ENCODE measurements around the gene SMIM41.

DNA sequence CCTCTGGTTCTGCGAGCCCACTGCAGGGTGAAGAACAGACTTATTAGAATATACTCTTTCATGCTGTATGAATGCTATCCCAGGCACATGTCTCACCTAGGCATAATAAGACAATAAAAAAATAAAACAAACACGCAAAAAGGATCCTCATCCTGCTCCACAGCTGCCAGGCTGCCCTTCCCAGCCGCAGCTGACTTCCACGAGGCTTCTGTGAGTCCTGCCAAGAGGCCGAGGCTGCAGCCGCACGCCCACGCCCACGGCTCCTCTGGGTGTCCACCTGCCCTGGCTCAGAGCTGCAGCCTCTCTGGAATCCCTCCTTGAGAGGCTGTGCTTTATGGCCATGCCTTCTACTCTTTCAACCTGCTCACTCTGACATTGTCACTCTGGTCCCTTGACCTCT, 6.9 kb downstream of the SMIM41 start:
- TF ChIP-seq, protein P1, sequence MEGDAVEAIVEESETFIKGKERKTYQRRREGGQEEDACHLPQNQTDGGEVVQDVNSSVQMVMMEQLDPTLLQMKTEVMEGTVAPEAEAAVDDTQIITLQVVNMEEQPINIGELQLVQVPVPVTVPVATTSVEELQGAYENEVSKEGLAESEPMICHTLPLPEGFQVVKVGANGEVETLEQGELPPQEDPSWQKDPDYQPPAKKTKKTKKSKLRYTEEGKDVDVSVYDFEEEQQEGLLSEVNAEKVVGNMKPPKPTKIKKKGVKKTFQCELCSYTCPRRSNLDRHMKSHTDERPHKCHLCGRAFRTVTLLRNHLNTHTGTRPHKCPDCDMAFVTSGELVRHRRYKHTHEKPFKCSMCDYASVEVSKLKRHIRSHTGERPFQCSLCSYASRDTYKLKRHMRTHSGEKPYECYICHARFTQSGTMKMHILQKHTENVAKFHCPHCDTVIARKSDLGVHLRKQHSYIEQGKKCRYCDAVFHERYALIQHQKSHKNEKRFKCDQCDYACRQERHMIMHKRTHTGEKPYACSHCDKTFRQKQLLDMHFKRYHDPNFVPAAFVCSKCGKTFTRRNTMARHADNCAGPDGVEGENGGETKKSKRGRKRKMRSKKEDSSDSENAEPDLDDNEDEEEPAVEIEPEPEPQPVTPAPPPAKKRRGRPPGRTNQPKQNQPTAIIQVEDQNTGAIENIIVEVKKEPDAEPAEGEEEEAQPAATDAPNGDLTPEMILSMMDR (IDR thresholded peaks at IDR 0.05; ENCODE audit: poor library complexity, severe bottlenecking), result no peak
- no peak for TF ChIP-seq TAF1 (IDR thresholded peaks at IDR 0.05; ENCODE audit: low read depth)
- no peak for TF ChIP-seq EZH2 (IDR thresholded peaks at IDR 0.05; ENCODE audit: borderline replicate concordance, insufficient read depth, low read length, poor library complexity, severe bottlenecking)
- TF ChIP-seq, protein P2, sequence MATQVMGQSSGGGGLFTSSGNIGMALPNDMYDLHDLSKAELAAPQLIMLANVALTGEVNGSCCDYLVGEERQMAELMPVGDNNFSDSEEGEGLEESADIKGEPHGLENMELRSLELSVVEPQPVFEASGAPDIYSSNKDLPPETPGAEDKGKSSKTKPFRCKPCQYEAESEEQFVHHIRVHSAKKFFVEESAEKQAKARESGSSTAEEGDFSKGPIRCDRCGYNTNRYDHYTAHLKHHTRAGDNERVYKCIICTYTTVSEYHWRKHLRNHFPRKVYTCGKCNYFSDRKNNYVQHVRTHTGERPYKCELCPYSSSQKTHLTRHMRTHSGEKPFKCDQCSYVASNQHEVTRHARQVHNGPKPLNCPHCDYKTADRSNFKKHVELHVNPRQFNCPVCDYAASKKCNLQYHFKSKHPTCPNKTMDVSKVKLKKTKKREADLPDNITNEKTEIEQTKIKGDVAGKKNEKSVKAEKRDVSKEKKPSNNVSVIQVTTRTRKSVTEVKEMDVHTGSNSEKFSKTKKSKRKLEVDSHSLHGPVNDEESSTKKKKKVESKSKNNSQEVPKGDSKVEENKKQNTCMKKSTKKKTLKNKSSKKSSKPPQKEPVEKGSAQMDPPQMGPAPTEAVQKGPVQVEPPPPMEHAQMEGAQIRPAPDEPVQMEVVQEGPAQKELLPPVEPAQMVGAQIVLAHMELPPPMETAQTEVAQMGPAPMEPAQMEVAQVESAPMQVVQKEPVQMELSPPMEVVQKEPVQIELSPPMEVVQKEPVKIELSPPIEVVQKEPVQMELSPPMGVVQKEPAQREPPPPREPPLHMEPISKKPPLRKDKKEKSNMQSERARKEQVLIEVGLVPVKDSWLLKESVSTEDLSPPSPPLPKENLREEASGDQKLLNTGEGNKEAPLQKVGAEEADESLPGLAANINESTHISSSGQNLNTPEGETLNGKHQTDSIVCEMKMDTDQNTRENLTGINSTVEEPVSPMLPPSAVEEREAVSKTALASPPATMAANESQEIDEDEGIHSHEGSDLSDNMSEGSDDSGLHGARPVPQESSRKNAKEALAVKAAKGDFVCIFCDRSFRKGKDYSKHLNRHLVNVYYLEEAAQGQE (IDR thresholded peaks at IDR 0.05; ENCODE audit: borderline replicate concordance), result no peak
- no peak for TF ChIP-seq POLR2AphosphoS5 (IDR thresholded peaks at IDR 0.05)
- TF ChIP-seq SMC3 (conservative IDR thresholded peaks at IDR 0.05; ENCODE audit: poor library complexity), result no peak
- TF ChIP-seq RAD21 (conservative IDR thresholded peaks at IDR 0.05), result no peak
- TF ChIP-seq MXI1 (conservative IDR thresholded peaks at IDR 0.05; ENCODE audit: poor library complexity, severe bottlenecking), result no peak
- no peak for TF ChIP-seq EP300 (conservative IDR thresholded peaks at IDR 0.05; ENCODE audit: poor library complexity, severe bottlenecking)
